Measurements from ENCODE around the gene MPZL2. TPM values are rescaled to one million over a fixed set of nuclear protein-coding genes. Genes with fewer than 3 reads are reported as not detected.

Gene MPZL2
- total RNA-seq, 4 donors from 2014 or later = 21.0 to 32.4 (median 22.3) TPM

GRCh38 chr11:118221419-118221818 lies 42.7 kb downstream of the MPZL2 start:
- DNase-seq = no peak
- Histone ChIP-seq H3K27ac (peak overlapping the region in 3 of 4 donors; percentile 19 to 31 (median 26)), H3K4me1 (peaks cover 0 to 3% (median 0%) of the 10 kb centered on the region in 4 donors), H3K9me3 (no peaks in the 10 kb centered on the region), H3K27me3 (no peaks in the 10 kb centered on the region), H3K36me3 (peaks cover 0 to under 1% (median 0%) of the 10 kb centered on the region in 3 donors), H3K4me3 (peak overlapping the region in 1 of 4 donors; percentile 13)
- TF ChIP-seq CTCF (IDR thresholded peaks at IDR 0.05) = no peak
- no peak for TF ChIP-seq POLR2A (IDR thresholded peaks at IDR 0.05)

- TF ChIP-seq POLR2A (IDR thresholded peaks at IDR 0.05) (no peak), CTCF (IDR thresholded peaks at IDR 0.05) (no peak)
- Histone ChIP-seq H3K36me3 (no peaks in the 10 kb centered on the region), H3K27ac (peak overlapping the region in 3 of 4 donors; percentile 8 to 31 (median 8)), H3K9me3 (no peaks in the 10 kb centered on the region), H3K27me3 (no peaks in the 10 kb centered on the region), H3K4me1 (no peaks in the 10 kb centered on the region), H3K4me3 (peak overlapping the region in 1 of 4 donors; percentile 13)
- no peak for DNase-seq
Measured at GRCh38 chr11:118219732-118220131, 44.4 kb downstream of the MPZL2 start.

GRCh38 chr11:118219244-118219643 lies 44.9 kb downstream of the MPZL2 start:
- H3K4me1 ChIP-seq = peaks cover 0 to 2% (median 0%) of the 10 kb centered on the region in 4 donors
- H3K36me3 ChIP-seq = no peaks in the 10 kb centered on the region
- H3K27ac ChIP-seq = peak overlapping the region in 2 of 4 donors; percentile 8 to 31
- H3K9me3 ChIP-seq = no peaks in the 10 kb centered on the region
- DNase-seq = no peak
- no peak for TF ChIP-seq CTCF (IDR thresholded peaks at IDR 0.05)
- no peak for TF ChIP-seq POLR2A (IDR thresholded peaks at IDR 0.05)
- H3K27me3 ChIP-seq = no peaks in the 10 kb centered on the region
- H3K4me3 ChIP-seq = no peak overlapping the region

GRCh38 chr11:118217575-118217974 lies 46.5 kb downstream of the MPZL2 start:
- no peaks in the 10 kb centered on the region for H3K36me3 ChIP-seq
- H3K27ac ChIP-seq = peak overlapping the region in 2 of 4 donors; percentile 31 to 36
- H3K4me3 ChIP-seq = no peak overlapping the region
- H3K27me3 ChIP-seq = no peaks in the 10 kb centered on the region
- H3K4me1 ChIP-seq = peaks cover 0 to 16% (median 4%) of the 10 kb centered on the region in 4 donors
- H3K9me3 ChIP-seq = no peaks in the 10 kb centered on the region
- TF ChIP-seq CTCF (IDR thresholded peaks at IDR 0.05) (no peak), POLR2A (IDR thresholded peaks at IDR 0.05) (no peak)
- DNase-seq = no peak

- Histone ChIP-seq H3K27ac (peak overlapping the region; percentile 22 to 63 (median 34)), H3K9me3 (no peaks in the 10 kb centered on the region), H3K4me3 (no peak overlapping the region), H3K4me1 (peaks cover 0 to 16% (median 4%) of the 10 kb centered on the region in 4 donors), H3K36me3 (no peaks in the 10 kb centered on the region), H3K27me3 (no peaks in the 10 kb centered on the region)
- DNase-seq = no peak
- TF ChIP-seq CTCF (IDR thresholded peaks at IDR 0.05) (no peak), POLR2A (IDR thresholded peaks at IDR 0.05) (no peak)
Measured at GRCh38 chr11:118216621-118217481, 47.2 kb downstream of the MPZL2 start.
